Gastroesophageal sphincter (tissue), 4 donors: ENCODE results near the gene KRT6A. TPM values are rescaled to one million over a fixed set of nuclear protein-coding genes. Genes with fewer than 3 reads are reported as not detected.
"Not testable (repeated sequence)": the region's sequence is repeated elsewhere in the genome, so short reads cannot be mapped to it uniquely, and the experiment has no call there.

Source experiments
- ATAC-seq: fragments of 150-250 bp; one replicate; pipeline ENCODE4 v1.9.1; 2016; ENCODE audit warnings: mild to moderate bottlenecking, moderate library complexity
- H3K27ac ChIP-seq, 4 donors: fragments of 200-600 bp; sonication (generic) in 3 of 4; 1 replicate in 3 of 4; 2 replicates in 1 of 4; pipeline ENCODE4 v1.5.1; 2016 to 2019
- H3K27me3 ChIP-seq: fragments of 200-600 bp; sonication (generic); one replicate; pipeline ENCODE4 v1.5.1; 2019
- H3K36me3 ChIP-seq, 2 donors: fragments of 200-600 bp; sonication (generic); one replicate each; pipeline ENCODE4 v1.5.1; 2019; ENCODE audit warnings: control low read depth in 1 of 2
- H3K4me1 ChIP-seq, 3 donors: fragments of 200-600 bp; sonication (generic); 1 replicate in 2 of 3; 2 replicates in 1 of 3; pipeline ENCODE4 v1.5.1; 2016 to 2019; ENCODE audit warnings: control low read depth in 2 of 3
- H3K4me3 ChIP-seq, 2 donors: fragments of 200-600 bp; sonication (generic); one replicate each; pipeline ENCODE4 v1.5.1; 2019; ENCODE audit warnings: mild to moderate bottlenecking in 1 of 2, moderate library complexity in 1 of 2
- H3K9me3 ChIP-seq, 3 donors: fragments of 200-600 bp; sonication (generic); one replicate each; pipeline ENCODE4 v1.5.1; 2017 to 2019; ENCODE audit warnings: control low read depth in 2 of 3
- CTCF ChIP-seq, 4 experiments: fragments of 200-600 bp in 2 of 4; fragments of 450-650 bp in 2 of 4; sonication (generic) in 1 of 4; IDR thresholded peaks; one replicate each; pipeline ENCODE4 v1.5.1; 2017 to 2019; ENCODE audit warnings: antibody characterized with exemption in 4 of 4, mild to moderate bottlenecking in 2 of 4, moderate library complexity in 2 of 4
- EP300 ChIP-seq: sonication (generic); formaldehyde crosslinking; IDR thresholded peaks from one replicate; pipeline ENCODE4 v1.6.1; 2017; ENCODE audit warnings: antibody characterized with exemption, mild to moderate bottlenecking
- POLR2A ChIP-seq, 2 donors: fragments of 450-650 bp; IDR thresholded peaks; one replicate each; pipeline ENCODE4 v1.6.1; 2017; ENCODE audit warnings: antibody characterized with exemption in 2 of 2, mild to moderate bottlenecking in 2 of 2, moderate library complexity in 1 of 2
- POLR2AphosphoS5 ChIP-seq: sonication (generic); formaldehyde crosslinking; IDR thresholded peaks from one replicate; pipeline ENCODE4 v1.6.1; 2017; ENCODE audit warnings: antibody characterized with exemption
- WGBS, 2 donors: methylation state at CpG; one replicate each; pipeline ENCODE4 v1.1.5; 2018; ENCODE audit warnings: low coverage in 1 of 2; 5-methylcytosine and 5-hydroxymethylcytosine counted together
- total RNA-seq, 4 donors: library from RNA; depleted of rRNA; stranded (reverse); fragments of >200 nt; gene quantifications; one replicate each; pipeline ENCODE4 v1.1.0, GENCODE V29; 2016

Gene KRT6A
- total RNA-seq, 4 donors from 2014 or later = 2.7 to 713 (median 61.8) TPM

GRCh38 chr12:52494518-52494917 lies 1.5 kb upstream of the KRT6A start:
- no peaks in the 10 kb centered on the region for H3K9me3 ChIP-seq
- no peaks in the 10 kb centered on the region for H3K36me3 ChIP-seq
- TF ChIP-seq EP300 (no peak), POLR2AphosphoS5 (peak; percentile 57)
- H3K4me3 ChIP-seq = no peak overlapping the region
- no peak overlapping the region for H3K27ac ChIP-seq
- peaks cover 10% of the 10 kb centered on the region for H3K27me3 ChIP-seq
- peak; percentile 78 for ATAC-seq
- WGBS, 2 donors = 46% methylated on average over 3 of the region's 4 CpGs; no CpG with 5 or more reads in 1 of the 2 donors
- peaks cover 0 to 8% (median 0%) of the 10 kb centered on the region in 3 donors for H3K4me1 ChIP-seq

GRCh38 chr12:52494100-52494499 lies 1.0 kb upstream of the KRT6A start:
- H3K4me1 ChIP-seq = peaks cover 0 to 8% (median 0%) of the 10 kb centered on the region in 3 donors
- H3K27ac ChIP-seq = no peak overlapping the region
- no peak for ATAC-seq
- TF ChIP-seq POLR2AphosphoS5 (no peak), POLR2A (IDR thresholded peaks at IDR 0.05) (no peak), EP300 (no peak), CTCF (IDR thresholded peaks at IDR 0.05) (no peak)
- H3K36me3 ChIP-seq = no peaks in the 10 kb centered on the region
- peaks cover 10% of the 10 kb centered on the region for H3K27me3 ChIP-seq
- no peaks in the 10 kb centered on the region for H3K9me3 ChIP-seq
- no peak overlapping the region for H3K4me3 ChIP-seq
- WGBS, 2 donors = 83 to 87% methylated on average over 1 of the region's 1 CpG

GRCh38 chr12:52492405-52492804 lies 652 bp downstream of the KRT6A start:
- H3K9me3 ChIP-seq, H3K4me3 ChIP-seq, ATAC-seq, H3K4me1 ChIP-seq, H3K27ac ChIP-seq, H3K36me3 ChIP-seq: not testable (repeated sequence)
- H3K27me3 ChIP-seq = peaks cover 10% of the 10 kb centered on the region
- WGBS, 2 donors = no CpG with 5 or more reads among the region's 6 CpGs

GRCh38 chr12:52491495-52491894 lies 1.6 kb downstream of the KRT6A start:
- not testable (repeated sequence) for H3K9me3 ChIP-seq, ATAC-seq, H3K4me1 ChIP-seq, H3K27ac ChIP-seq, H3K36me3 ChIP-seq, H3K4me3 ChIP-seq
- peaks cover 10% of the 10 kb centered on the region for H3K27me3 ChIP-seq
- 50 to 63% methylated on average over 2 of the region's 8 CpGs for WGBS, 2 donors

- H3K4me3 ChIP-seq = no peak overlapping the region
- peaks cover 0 to 12% (median 0%) of the 10 kb centered on the region in 3 donors for H3K9me3 ChIP-seq
- TF ChIP-seq POLR2A (IDR thresholded peaks at IDR 0.05) (no peak), POLR2AphosphoS5 (no peak), EP300 (no peak), CTCF (IDR thresholded peaks at IDR 0.05) (no peak)
- H3K4me1 ChIP-seq = no peaks in the 10 kb centered on the region
- no peak for ATAC-seq
- H3K27ac ChIP-seq = no peak overlapping the region
- H3K36me3 ChIP-seq = no peaks in the 10 kb centered on the region
- H3K27me3 ChIP-seq = peaks cover 17% of the 10 kb centered on the region
These were observed 4.3 kb downstream of the KRT6A start for GRCh38 chr12:52488736-52489135.

GRCh38 chr12:52487744-52488443 lies 5.2 kb downstream of the KRT6A start:
- not testable (repeated sequence) for H3K4me1 ChIP-seq, H3K4me3 ChIP-seq, ATAC-seq, H3K27ac ChIP-seq, H3K36me3 ChIP-seq
- WGBS, 2 donors = 60% methylated on average over 2 of the region's 15 CpGs; no CpG with 5 or more reads in 1 of the 2 donors
- H3K27me3 ChIP-seq = peaks cover 17% of the 10 kb centered on the region
- peaks cover 0 to 12% (median 0%) of the 10 kb centered on the region in 3 donors for H3K9me3 ChIP-seq

- H3K36me3 ChIP-seq = no peaks in the 10 kb centered on the region
- ATAC-seq = no peak
- WGBS, 2 donors = 29 to 100% methylated on average over 1 of the region's 1 CpG
These were observed 5.8 kb downstream of the KRT6A start for GRCh38 chr12:52487211-52487610.

More at GRCh38 chr12:52487211-52487610, 5.8 kb downstream of the KRT6A start:
- Histone ChIP-seq H3K4me3 (no peak overlapping the region), H3K9me3 (peaks cover 0 to 12% (median 0%) of the 10 kb centered on the region in 3 donors), H3K27ac (no peak overlapping the region), H3K4me1 (no peaks in the 10 kb centered on the region), H3K27me3 (peaks cover 15% of the 10 kb centered on the region)
- TF ChIP-seq POLR2A (IDR thresholded peaks at IDR 0.05) = no peak
- TF ChIP-seq EP300 = no peak
- no peak for TF ChIP-seq POLR2AphosphoS5
- no peak for TF ChIP-seq CTCF (IDR thresholded peaks at IDR 0.05)
